ENCODE measurements around the gene HEMK1. TPM values are rescaled to one million over a fixed set of nuclear protein-coding genes. Genes with fewer than 3 reads are reported as not detected.

Gene HEMK1
- total and polyA plus RNA-seq, 2 donors (not counting 3 experiments of a cell fraction or from before 2014, with no cell fraction given) = 14.2 to 15.2 TPM

DNA sequence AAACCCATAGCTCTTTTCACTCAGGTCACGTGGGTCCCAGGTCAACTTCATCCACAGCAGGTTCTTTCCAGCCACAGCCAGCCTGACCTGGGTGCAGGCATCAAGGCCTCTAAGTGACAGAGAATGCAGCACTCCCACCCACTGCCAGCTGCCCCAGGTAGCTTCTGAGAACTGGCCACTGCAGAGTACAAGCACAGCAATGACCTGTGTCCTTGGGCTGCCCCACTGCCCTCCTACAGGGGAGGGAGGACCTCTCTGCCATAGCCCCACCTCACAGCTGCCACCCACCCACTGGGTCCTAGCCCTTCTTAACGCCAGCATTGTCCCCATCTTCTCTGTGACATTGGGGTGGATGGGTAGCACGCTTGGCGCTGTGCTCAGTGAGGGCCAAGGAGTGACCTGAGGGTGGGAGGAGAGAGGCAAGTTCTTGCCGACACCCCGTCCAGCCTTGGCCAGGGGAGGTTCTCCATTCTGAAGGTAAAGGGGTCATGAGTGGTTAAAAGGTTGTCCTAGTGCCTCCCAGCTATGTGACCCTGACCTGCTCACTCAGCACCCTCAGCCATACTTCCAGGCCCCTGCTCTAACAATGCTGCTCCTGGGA lies 29.9 kb downstream of the HEMK1 start:
- Histone ChIP-seq H3K4me2 (ENCODE audit: insufficient read depth, low read length) (no peak overlapping the region), H3K27ac (ENCODE audit: insufficient read depth, low read depth, low read length) (no peak overlapping the region), H4K20me1 (replicated peaks; ENCODE audit: control insufficient read depth, extremely low read depth, insufficient read depth, low read length) (no peaks in the 10 kb centered on the region), H3K9me3 (replicated peaks; ENCODE audit: control insufficient read depth, insufficient read depth, low read length) (no peaks in the 10 kb centered on the region), H3K9ac (replicated peaks; ENCODE audit: extremely low read depth, insufficient read depth, low read length) (no peak overlapping the region), H3K4me3 (replicated peaks in 1 of 3; ENCODE audit: insufficient read depth in 1 of 3, low read depth in 1 of 3, low read length in 3 of 3) (no peak overlapping the region), H3K79me2 (ENCODE audit: control insufficient read depth, insufficient read depth, low read length) (no peaks in the 10 kb centered on the region), H3K36me3 (ENCODE audit: control insufficient read depth in 2 of 2, extremely low read depth in 1 of 2, insufficient read depth in 2 of 2, low read length in 2 of 2) (no peaks in the 10 kb centered on the region), H3K4me1 (ENCODE audit: control insufficient read depth, extremely low read depth, insufficient read depth, low read length) (peaks cover 10% of the 10 kb centered on the region), H3K9me1 (replicated peaks; ENCODE audit: control insufficient read depth, extremely low read depth, insufficient read depth, low read length) (no peaks in the 10 kb centered on the region), H2AFZ (ENCODE audit: low read depth, low read length) (no peak overlapping the region), H3K27me3 (ENCODE audit: control insufficient read depth in 2 of 2, insufficient read depth in 2 of 2, low read length in 2 of 2) (peaks cover 0 to 2% of the 10 kb centered on the region in 2 experiments)
- DNase-seq (ENCODE audit: low read depth, low spot score) = no peak
- intact Hi-C loops (cut with micrococcal nuclease) = no loop called here
- CTCF ChIA-PET = interaction anchor here (1.6 kb wide), 1 partner anchor 13 kb away, joined by 5 read pairs; the partner anchor contains the start of gene CISH
- no peak for FAIRE-seq
- POLR2A ChIA-PET = interaction anchor here (1.5 kb wide), 1 partner anchor 18 kb away, joined by 3 read pairs; no protein-coding TSS in a partner anchor
- BruUV-seq (replicated peaks) = no TSS peak
- no peak for TF ChIP-seq JUN (IDR thresholded peaks at IDR 0.05; ENCODE audit: borderline replicate concordance, insufficient read depth, insufficient read length, low read depth)
- no peak for TF ChIP-seq MYC (IDR thresholded peaks at IDR 0.05; ENCODE audit: low read depth, low read length)
- TF ChIP-seq GATA2 (IDR thresholded peaks at IDR 0.05; ENCODE audit: insufficient read depth, insufficient read length, low read depth, low read length) = no peak
- TF ChIP-seq, protein P1, sequence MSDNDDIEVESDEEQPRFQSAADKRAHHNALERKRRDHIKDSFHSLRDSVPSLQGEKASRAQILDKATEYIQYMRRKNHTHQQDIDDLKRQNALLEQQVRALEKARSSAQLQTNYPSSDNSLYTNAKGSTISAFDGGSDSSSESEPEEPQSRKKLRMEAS (IDR thresholded peaks at IDR 0.05; ENCODE audit: insufficient read depth, insufficient read length) = no peak
- no peak for TF ChIP-seq POLR2AphosphoS5 (IDR thresholded peaks at IDR 0.05; ENCODE audit: insufficient read depth, low read depth, low read length)
- TF ChIP-seq FOS (IDR thresholded peaks at IDR 0.05; ENCODE audit: borderline replicate concordance, insufficient read depth, low read length) = no peak
- TF ChIP-seq EZH2 (IDR thresholded peaks at IDR 0.05; ENCODE audit: borderline replicate concordance, low read depth, low read length, severe bottlenecking) = no peak
- TF ChIP-seq POLR2A (IDR thresholded peaks at IDR 0.05; ENCODE audit: low read depth, low read length) = no peak
- TF ChIP-seq, protein P2, sequence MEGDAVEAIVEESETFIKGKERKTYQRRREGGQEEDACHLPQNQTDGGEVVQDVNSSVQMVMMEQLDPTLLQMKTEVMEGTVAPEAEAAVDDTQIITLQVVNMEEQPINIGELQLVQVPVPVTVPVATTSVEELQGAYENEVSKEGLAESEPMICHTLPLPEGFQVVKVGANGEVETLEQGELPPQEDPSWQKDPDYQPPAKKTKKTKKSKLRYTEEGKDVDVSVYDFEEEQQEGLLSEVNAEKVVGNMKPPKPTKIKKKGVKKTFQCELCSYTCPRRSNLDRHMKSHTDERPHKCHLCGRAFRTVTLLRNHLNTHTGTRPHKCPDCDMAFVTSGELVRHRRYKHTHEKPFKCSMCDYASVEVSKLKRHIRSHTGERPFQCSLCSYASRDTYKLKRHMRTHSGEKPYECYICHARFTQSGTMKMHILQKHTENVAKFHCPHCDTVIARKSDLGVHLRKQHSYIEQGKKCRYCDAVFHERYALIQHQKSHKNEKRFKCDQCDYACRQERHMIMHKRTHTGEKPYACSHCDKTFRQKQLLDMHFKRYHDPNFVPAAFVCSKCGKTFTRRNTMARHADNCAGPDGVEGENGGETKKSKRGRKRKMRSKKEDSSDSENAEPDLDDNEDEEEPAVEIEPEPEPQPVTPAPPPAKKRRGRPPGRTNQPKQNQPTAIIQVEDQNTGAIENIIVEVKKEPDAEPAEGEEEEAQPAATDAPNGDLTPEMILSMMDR (IDR thresholded peaks at IDR 0.05; ENCODE audit: extremely low read depth in 1 of 2, insufficient read depth in 1 of 2, low read depth in 1 of 2, low read length in 2 of 2) = no peak
- dilution Hi-C loops (cut with MboI; ENCODE audit: extremely low pct_ligation_motif_present, low sequenced_read_pairs) = no loop called here
